Activated CD4-positive, CD25-positive, alpha-beta regulatory T cell treated with anti-CD3 and anti-CD28 coated beads, Interleukin-2, amount 50 U/mL, for 16 hours (primary cell): ENCODE data around the gene SLC16A1.

Source experiments
- DNase-seq: peaks from one replicate; pipeline ENCODE4 v3.0.0-alpha.2; 2020; ENCODE audit warnings: low read depth, low spot score

Gene SLC16A1

DNA sequence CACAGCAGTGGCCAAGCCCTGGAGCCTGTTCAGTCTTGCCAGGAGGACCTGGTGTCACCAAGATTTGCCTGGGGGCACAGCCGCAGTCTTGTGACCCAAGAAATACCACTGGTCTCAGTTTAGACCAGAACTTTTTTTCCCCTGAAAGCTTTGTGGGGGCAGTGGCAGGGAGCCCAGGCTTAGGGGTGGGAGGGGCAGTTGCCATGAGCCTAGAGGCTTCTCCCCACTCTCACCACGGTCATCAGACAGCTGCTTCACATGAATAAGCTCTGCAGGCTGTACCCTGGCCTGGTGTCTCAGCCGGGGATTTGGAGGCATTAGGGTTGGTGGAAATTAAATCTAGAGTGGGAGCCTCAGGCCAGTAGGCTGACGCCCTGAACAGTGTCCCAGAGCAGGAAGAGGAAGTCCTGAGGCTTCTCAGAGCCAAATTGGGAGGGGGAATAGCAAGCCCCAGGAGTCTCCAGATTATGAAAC lies 73.7 kb downstream of the SLC16A1 start:
- no peak for DNase-seq

DNA sequence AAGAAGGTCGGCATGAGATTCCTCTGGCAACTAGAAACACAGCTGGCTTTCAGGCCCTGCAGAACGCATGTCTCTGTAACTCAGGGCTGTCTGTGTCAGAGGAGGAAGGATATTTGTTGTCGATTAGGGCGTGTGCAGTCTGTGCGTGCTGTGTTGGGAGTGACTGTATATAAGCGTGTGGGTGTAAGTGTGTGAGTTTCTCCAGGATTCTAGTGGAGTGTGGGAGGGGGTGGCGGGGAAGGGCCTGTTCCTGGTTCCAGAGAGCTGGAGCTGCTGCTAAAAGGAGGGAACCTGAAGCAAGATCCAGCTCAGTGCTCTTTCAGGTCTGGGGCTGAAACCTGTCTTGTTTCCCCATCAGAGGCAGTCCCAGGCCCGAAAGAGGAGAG lies 74.3 kb downstream of the SLC16A1 start:
- DNase-seq, result no peak

DNA sequence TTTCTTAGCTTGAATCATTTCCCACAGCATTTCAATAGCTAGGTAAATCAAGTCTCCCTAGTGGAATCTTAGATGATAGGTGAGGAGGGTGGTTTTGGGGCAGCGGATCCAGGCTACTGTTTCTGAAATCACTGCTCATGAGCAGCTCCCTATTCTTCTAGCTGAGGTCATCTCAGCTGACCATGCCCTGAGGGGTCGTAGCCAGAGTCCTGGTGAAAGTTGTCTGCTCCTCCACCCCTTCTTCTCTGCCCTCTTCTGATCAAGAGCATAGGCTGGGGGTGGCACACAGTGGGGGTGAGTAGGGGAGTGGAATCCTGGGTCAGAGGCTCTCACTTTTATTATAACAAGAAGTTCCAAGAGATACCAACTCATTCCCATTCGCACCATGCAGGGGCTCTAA lies 76.2 kb downstream of the SLC16A1 start:
- no peak for DNase-seq

DNA sequence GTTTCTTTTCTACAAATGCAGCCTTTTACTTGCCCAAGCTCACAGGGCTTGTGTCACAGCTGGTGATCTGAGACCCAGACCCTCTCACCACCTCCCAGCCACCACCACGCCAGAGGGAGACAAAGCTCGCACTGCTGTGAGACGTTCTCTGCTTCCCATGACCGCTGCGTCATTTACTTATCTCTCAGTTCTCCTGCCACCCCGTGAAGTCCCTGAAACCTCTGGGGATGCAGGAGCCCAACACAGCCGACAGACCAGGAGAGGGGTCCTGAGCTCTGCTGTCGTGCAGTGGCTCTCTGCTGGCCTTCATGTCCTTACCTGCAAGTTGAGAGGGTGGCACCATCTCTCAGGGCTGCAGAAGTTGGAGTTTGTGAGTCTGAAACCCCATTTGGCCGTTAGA lies 77.7 kb downstream of the SLC16A1 start:
- no peak for DNase-seq

DNA sequence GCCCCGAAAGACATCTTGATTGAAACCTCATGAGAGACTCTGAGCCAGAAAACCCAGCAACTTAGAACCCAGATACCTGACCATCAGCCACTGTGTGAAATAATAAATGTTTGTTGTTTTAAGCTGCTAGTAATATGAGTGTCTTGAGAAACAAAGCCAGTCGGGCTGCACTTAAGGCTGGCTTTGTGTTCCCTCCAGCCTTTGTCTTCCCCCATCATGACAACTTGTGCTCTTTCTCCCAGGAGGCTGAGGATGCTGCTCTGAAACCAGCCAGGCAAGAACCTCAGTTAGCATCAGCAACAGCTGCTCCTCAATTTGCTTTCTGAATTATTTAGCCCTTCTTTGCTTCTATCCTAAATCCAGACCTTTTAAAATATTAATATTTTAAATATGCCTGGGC lies 78.2 kb downstream of the SLC16A1 start:
- DNase-seq, result no peak

DNA sequence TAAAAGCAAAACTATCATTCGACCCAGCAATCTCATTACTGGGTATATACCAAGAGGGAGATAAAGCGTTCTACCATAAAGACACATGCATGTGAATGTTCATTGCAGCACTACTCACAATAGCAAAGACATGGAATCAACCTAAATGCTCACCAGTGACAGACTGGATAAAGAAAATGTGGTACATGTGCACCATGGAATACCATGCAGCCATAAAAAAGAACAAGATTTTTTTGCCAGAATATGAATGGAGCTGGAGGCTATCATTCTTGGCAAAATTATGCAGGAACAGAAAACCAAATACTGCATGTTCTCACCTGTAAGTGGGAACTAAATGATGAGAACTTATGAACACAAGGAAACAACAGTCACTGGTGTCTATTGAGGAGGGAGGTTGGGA lies 79.7 kb downstream of the SLC16A1 start:
- no peak for DNase-seq

DNA sequence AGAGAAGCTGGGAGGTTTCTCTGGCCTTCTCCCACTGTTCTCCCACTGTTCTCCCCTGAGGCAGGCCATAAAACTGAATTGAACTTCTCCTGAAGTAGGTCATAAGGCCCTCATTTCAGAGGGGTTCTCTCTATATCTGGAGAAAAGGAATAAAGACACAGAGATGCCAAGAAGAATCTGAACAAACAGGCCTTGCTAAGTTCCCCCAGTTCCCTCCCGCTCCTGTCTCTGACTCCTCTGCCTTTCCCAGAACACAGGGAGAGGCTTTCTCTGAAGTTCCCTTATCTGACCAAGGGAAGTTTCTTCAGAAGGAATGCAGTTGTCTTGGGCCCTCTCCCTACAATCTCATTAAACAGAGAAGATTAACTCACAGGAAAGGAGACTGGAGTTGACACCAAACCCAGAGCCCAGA lies 83.4 kb downstream of the SLC16A1 start:
- no peak for DNase-seq

DNA sequence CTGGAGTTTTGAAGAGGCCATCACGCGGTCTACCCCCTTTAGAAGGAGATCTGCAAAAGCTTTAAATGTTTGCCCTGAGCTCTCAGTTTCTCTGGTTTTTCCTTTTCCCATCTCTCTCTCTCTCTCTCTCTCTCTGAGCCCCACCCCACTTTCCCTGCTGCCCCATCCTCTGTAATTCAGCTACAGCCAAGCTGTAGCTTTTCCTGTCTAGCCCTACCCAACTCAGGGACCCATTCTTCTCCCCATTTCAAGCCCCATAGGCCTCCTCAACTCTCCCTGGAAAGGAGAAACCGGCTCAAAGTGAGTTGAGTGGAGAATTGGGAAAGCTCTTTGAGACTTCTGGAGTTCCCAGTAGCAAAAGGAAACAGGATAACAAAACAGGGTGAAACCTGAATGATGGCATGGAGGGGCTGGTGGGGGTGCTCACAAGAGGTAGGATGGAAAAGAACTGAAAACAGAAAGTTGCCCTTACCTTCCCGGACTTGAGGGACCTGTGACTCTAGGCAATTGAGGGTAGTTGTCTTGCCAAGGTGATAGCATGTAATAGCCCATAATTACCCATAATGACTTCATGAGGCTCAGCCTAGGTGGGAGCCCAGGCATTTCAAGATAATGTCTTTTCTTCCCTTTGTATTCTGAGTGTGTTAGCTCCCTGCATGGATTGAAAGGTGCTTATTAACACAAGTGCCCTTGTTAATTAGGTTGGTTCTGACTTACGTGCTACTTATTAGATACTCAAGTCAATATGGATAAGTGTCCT lies 84.9 kb downstream of the SLC16A1 start:
- DNase-seq, result no peak

DNA sequence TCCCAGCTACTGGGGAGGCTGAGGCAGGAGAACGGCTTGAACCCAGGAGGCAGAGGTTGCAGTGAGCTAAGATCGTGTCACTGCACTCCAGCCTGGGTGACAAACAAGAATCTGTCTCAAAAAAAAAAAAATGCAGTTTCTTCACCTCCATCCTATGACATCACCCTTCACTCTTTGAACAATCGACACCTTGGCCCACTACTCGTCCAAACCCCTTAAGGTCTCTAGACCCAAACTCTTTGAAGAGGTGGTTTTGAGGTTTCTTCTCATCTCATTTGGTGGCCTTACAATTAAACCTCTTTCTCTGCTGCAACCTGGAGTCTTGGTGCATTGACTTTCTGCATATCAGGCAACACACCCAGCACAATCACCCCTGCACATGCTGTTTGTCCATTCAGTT lies 86.1 kb downstream of the SLC16A1 start:
- no peak for DNase-seq

DNA sequence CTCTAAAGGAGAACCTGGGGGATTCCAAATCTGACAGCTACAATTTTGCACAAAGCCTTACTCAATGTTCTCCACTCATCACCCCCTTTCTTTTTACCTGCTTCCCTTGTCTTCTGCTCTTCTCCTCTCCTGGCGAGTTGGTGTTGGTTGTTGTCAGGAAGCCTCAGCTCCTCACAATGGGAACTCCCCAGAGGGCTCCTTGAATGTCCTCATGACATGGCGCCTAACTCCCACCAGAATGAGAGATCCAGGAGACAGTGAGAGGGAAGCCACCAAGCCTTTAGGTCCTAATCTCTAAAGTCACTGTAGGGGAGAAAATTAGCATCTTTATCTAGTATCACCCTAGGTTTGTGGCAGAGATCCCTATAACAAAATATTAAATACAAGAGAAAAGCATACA lies 87.8 kb downstream of the SLC16A1 start:
- DNase-seq, result no peak

DNA sequence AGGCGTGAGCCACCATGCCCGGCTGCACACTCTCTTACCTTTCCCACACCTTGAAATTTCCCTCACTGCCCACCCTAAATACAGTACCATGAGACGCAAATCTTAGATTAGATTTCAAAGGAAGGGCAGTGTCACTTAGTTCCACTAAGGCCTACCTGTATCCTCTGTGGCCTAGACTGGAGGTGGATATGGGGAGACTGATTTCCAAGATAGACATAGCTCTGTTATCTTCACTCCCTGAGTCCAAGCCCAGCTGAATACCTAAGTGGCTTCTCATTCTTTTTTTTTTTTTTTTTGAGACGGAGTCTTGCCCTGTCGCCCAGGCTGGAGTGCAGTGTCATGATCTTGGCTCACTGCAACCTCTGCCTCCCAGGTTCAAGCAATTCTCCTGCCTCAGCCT lies 89.0 kb downstream of the SLC16A1 start:
- DNase-seq, result no peak

DNA sequence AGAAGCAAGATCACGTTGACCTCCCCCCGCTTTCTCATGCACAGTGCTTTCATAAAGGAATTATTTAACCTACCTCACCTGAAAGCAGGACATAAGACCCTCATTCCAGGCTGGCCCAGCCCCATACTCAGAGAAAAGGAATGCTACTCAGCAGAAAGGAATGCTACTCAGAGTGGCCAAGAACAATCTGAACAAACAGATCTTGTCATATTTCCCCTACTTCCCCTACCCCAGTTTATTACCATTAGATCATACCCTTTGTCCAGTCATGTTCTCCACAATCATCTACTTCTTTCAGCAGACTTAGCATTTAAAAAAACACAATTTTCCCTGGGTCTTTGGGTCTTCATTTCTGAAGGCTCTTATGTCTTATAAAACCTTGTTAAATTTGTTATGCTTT lies 89.8 kb downstream of the SLC16A1 start:
- DNase-seq, result no peak

DNA sequence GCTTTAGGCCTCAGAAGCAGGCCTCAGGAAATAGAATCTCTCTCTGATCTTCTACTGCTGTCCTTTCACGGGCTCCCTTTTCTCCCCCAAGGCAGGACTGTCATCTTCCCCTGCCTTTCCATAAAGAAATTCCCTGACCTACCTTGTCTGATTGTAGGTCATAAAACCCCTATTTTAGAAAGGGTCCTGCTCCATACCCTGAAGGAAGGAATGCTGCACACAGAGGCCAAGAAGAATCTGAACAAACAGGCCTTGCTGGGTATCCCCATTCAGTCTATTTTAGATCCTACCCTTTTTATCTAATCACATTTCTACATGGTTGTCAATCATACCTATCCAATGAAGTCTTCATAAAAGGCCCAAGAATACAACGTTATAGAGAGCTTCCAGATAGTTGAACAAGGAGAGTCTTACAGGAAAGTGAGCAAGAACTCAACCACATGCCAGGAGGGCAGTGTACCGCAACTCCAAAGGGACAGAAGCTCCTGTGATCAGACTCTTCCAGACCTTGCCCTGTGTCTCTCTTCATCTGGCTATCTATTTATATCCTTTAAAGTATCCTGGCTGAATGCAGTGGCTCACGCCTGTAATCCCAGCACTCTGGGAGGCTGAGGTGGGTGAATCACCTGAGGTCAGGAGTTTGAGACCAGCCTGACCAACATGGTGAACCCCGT lies 93.1 kb downstream of the SLC16A1 start:
- DNase-seq, result no peak
